Activated T-cell treated with anti-CD3 and anti-CD28 coated beads, Interleukin-2, amount 50 U/mL, for 4 hours (primary cell): ENCODE data around the gene FAN1. TPM values are rescaled to one million over a fixed set of nuclear protein-coding genes. Genes with fewer than 3 reads are reported as not detected.

Experiments
- ATAC-seq, 2 donors: fragments of 200-7000 bp; cut with Tn5 transposase; one replicate each; pipeline ENCODE4 v1.10.0; 2021
- DNase-seq: peaks from one replicate; pipeline ENCODE4 v3.0.0-alpha.2; 2020
- H3K27me3 Mint-ChIP-seq: one replicate; pipeline ENCODE4 v1.8.0; 2021; ENCODE audit warnings: low read depth, mixed read lengths
- H3K36me3 Mint-ChIP-seq: one replicate; pipeline ENCODE4 v1.8.0; 2022; ENCODE audit warnings: mixed read lengths; ENCODE audit not compliant: insufficient read depth
- H3K4me1 Mint-ChIP-seq: one replicate; pipeline ENCODE4 v1.8.0; 2021; ENCODE audit warnings: low read depth, mixed read lengths
- H3K4me3 Mint-ChIP-seq: one replicate; pipeline ENCODE4 v1.8.0; 2021; ENCODE audit warnings: mild to moderate bottlenecking, moderate library complexity, mixed read lengths
- H3K9me3 Mint-ChIP-seq: one replicate; pipeline ENCODE4 v1.8.0; 2021; ENCODE audit warnings: mixed read lengths
- total RNA-seq, 3 donors: library from RNA; stranded (reverse); gene quantifications; one replicate each; pipeline ENCODE4 v1.2.1, GENCODE V29; 2021

Gene FAN1
- total RNA-seq, 3 donors from 2014 or later: 15.6 to 18.1 (median 16.7) TPM

GRCh38 chr15:30956216-30957124, 52.8 kb downstream of the FAN1 start:
- Mint-ChIP-seq H3K36me3 (peaks cover 57% of the 10 kb centered on the region), H3K4me1 (no peaks in the 10 kb centered on the region), H3K9me3 (no peaks in the 10 kb centered on the region), H3K27me3 (no peaks in the 10 kb centered on the region), H3K4me3 (no peak overlapping the region)
- ATAC-seq: no peak
- DNase-seq: no peak

DNA sequence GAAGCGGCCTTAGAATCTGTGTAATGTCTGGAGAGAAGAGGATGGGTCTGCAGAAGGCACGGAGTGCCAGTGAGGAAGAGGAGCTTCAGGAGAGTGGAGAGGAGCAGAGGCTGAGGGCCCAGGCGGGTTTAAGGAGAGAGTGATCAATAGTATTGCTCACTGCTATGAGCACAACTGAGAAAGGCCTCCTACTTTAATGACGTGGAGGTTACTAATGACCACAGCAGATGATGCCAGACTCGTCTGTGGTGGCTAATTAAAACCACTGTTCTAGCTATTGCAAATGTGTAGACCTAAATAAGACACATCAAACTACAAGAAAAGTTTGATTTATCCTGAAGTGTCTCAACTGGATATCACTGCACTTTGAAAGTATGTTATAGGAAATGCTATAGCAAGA, 54.5 kb downstream of the FAN1 start:
- H3K36me3 Mint-ChIP-seq: peaks cover 47% of the 10 kb centered on the region
- ATAC-seq (no peak), DNase-seq (no peak)
- no peaks in the 10 kb centered on the region for H3K27me3 Mint-ChIP-seq
- no peak overlapping the region for H3K4me3 Mint-ChIP-seq
- H3K9me3 Mint-ChIP-seq: no peaks in the 10 kb centered on the region
- peaks cover 7% of the 10 kb centered on the region for H3K4me1 Mint-ChIP-seq

GRCh38 chr15:30962079-30962478, 58.4 kb downstream of the FAN1 start:
- Mint-ChIP-seq H3K4me1 (peaks cover 15% of the 10 kb centered on the region), H3K36me3 (peaks cover 35% of the 10 kb centered on the region), H3K9me3 (no peaks in the 10 kb centered on the region), H3K27me3 (no peaks in the 10 kb centered on the region), H3K4me3 (no peak overlapping the region)
- DNase-seq (no peak), ATAC-seq (no peak)

DNA sequence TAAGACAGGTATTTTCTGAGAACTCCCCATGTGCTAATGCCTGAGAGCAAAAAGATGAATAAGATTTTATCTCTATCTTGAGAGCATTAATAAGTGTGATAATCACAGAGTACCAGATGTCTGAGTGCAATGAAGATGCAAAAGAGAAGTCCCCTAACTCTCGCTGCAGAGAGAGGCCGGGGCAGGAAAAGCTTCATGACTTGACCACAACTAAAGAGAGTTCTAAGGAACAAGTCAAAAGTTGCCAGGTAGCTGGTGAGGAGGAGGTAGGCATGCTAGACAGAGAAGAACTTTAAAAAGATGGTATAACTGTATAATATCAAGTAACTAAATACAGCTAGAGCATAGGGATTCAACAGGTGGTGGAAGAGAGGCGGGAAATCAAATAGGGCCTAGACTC, 58.9 kb downstream of the FAN1 start:
- Mint-ChIP-seq H3K9me3 (no peaks in the 10 kb centered on the region), H3K36me3 (peaks cover 32% of the 10 kb centered on the region), H3K4me1 (peaks cover 15% of the 10 kb centered on the region), H3K4me3 (no peak overlapping the region), H3K27me3 (no peaks in the 10 kb centered on the region)
- no peak for DNase-seq
- ATAC-seq: no peak

DNA sequence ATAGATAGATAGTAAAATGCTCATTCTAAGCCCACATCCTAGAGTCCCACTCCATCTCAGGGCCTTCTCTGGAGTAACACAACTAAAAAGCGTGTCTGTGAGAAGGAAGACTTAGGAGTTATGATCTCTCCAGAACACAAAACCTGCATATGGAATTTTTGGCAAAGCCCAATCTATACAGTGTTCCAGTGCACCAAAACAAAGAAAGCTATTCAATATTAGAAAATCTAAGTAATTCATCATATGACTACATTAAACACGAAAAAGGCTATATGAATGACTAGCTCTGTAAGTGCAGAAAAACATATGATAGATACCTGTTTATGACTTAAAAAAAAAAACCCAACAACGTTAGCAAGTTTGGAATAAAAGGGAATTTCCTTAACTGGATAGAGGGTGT, 60.0 kb downstream of the FAN1 start:
- Mint-ChIP-seq H3K4me1 (peaks cover 16% of the 10 kb centered on the region), H3K36me3 (peaks cover 25% of the 10 kb centered on the region), H3K4me3 (no peak overlapping the region), H3K9me3 (no peaks in the 10 kb centered on the region), H3K27me3 (no peaks in the 10 kb centered on the region)
- DNase-seq (no peak), ATAC-seq (no peak)

GRCh38 chr15:30969724-30970123, 66.0 kb downstream of the FAN1 start:
- H3K4me1 Mint-ChIP-seq: peaks cover 17% of the 10 kb centered on the region
- DNase-seq (no peak), ATAC-seq (no peak)
- H3K36me3 Mint-ChIP-seq: peaks cover 27% of the 10 kb centered on the region
- H3K9me3 Mint-ChIP-seq: no peaks in the 10 kb centered on the region
- no peak overlapping the region for H3K4me3 Mint-ChIP-seq
- no peaks in the 10 kb centered on the region for H3K27me3 Mint-ChIP-seq

DNA sequence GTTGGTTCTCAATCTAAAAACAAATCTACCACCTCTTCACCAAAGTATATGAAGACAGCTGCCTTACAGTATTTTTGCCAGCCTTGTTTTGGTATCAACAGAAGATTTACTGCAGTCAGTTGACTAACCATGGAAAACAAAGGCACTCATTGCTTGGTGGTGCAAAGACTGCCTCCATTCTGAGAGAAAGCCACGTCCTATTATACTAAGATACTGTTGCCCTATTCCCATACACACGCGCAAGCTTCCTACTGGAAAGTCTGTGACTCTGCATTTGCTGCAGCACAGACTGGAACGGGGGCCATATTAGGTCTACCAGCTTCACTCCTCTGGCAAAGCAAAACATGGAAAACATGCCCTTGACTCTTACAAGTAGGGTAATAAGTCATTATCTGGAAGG, 69.7 kb downstream of the FAN1 start:
- ATAC-seq (no peak), DNase-seq (no peak)
- Mint-ChIP-seq H3K36me3 (peaks cover 31% of the 10 kb centered on the region), H3K9me3 (no peaks in the 10 kb centered on the region), H3K4me1 (peaks cover 19% of the 10 kb centered on the region), H3K27me3 (no peaks in the 10 kb centered on the region), H3K4me3 (no peak overlapping the region)

DNA sequence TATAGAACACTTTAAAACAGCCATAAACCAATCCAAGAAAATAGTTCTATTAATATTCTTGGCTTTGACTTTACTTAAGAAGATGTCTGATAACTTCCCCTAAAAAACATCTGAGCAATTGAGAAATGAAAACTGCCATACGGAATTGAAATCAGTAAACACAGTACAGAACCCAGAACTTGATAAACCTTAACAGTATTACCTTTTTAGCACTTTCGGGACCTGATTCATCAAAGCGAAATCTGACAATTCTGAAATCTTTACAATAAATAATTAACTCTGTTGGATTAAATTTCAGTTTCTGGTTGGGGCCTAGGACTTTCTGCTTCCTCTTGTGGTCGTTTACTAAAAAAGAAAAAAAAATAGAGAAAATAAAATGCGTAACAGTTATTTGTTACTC, 70.4 kb downstream of the FAN1 start:
- H3K4me1 Mint-ChIP-seq: peaks cover 25% of the 10 kb centered on the region
- H3K27me3 Mint-ChIP-seq: no peaks in the 10 kb centered on the region
- peaks cover 31% of the 10 kb centered on the region for H3K36me3 Mint-ChIP-seq
- ATAC-seq (no peak), DNase-seq (no peak)
- no peaks in the 10 kb centered on the region for H3K9me3 Mint-ChIP-seq
- H3K4me3 Mint-ChIP-seq: no peak overlapping the region

- H3K27me3 Mint-ChIP-seq: no peaks in the 10 kb centered on the region
- H3K36me3 Mint-ChIP-seq: peaks cover 37% of the 10 kb centered on the region
- DNase-seq (no peak), ATAC-seq (no peak)
- H3K9me3 Mint-ChIP-seq: no peaks in the 10 kb centered on the region
- H3K4me3 Mint-ChIP-seq: no peak overlapping the region
- H3K4me1 Mint-ChIP-seq: peaks cover 45% of the 10 kb centered on the region
Measured at GRCh38 chr15:30978328-30978727, 74.6 kb downstream of the FAN1 start.

DNA sequence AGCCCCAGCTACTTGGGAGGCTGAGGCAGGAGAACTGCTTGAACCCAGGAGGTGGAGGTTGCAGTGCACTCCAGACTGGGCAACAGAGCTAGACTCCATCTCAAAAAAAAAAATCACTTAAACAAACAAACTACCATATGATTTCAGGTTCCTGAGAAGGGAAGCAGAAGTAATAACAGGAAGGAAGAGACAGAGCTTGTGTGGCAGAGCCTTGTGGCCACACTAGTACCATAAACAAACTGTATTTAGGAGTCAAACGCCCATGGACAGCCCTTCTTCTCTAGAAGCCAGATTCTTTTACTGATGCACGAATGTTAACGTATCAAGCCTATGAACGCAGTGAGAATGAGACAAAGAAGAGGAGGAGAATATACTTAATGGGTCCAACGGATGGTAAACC, 75.7 kb downstream of the FAN1 start:
- DNase-seq (no peak), ATAC-seq (no peak)
- no peak overlapping the region for H3K4me3 Mint-ChIP-seq
- H3K27me3 Mint-ChIP-seq: no peaks in the 10 kb centered on the region
- H3K4me1 Mint-ChIP-seq: peaks cover 55% of the 10 kb centered on the region
- no peaks in the 10 kb centered on the region for H3K9me3 Mint-ChIP-seq
- peaks cover 40% of the 10 kb centered on the region for H3K36me3 Mint-ChIP-seq

GRCh38 chr15:30984118-30984517, 80.4 kb downstream of the FAN1 start:
- ATAC-seq: no peak
- peaks cover 67% of the 10 kb centered on the region for H3K4me1 Mint-ChIP-seq
- H3K9me3 Mint-ChIP-seq: no peaks in the 10 kb centered on the region
- H3K27me3 Mint-ChIP-seq: no peaks in the 10 kb centered on the region
- DNase-seq: no peak
- no peak overlapping the region for H3K4me3 Mint-ChIP-seq
- H3K36me3 Mint-ChIP-seq: peaks cover 44% of the 10 kb centered on the region

GRCh38 chr15:30984542-30984941, 80.8 kb downstream of the FAN1 start:
- Mint-ChIP-seq H3K27me3 (no peaks in the 10 kb centered on the region), H3K9me3 (no peaks in the 10 kb centered on the region), H3K4me1 (peaks cover 67% of the 10 kb centered on the region), H3K4me3 (no peak overlapping the region), H3K36me3 (peaks cover 42% of the 10 kb centered on the region)
- ATAC-seq: no peak
- DNase-seq: no peak

GRCh38 chr15:30985081-30985531, 81.4 kb downstream of the FAN1 start:
- Mint-ChIP-seq H3K9me3 (no peaks in the 10 kb centered on the region), H3K27me3 (no peaks in the 10 kb centered on the region), H3K4me3 (no peak overlapping the region), H3K4me1 (peaks cover 66% of the 10 kb centered on the region), H3K36me3 (peaks cover 39% of the 10 kb centered on the region)
- DNase-seq (no peak), ATAC-seq (no peak)

- DNase-seq: no peak
- Mint-ChIP-seq H3K4me3 (peak overlapping the region; percentile 95), H3K27me3 (no peaks in the 10 kb centered on the region), H3K4me1 (peaks cover 41% of the 10 kb centered on the region), H3K9me3 (no peaks in the 10 kb centered on the region), H3K36me3 (peaks cover 7% of the 10 kb centered on the region)
- ATAC-seq: no peak
Measured at GRCh38 chr15:30990036-30990435, 86.3 kb downstream of the FAN1 start.
